AG20443 (cell line): ENCODE results near the gene LINC00632.

ENCODE experiments used
- DNase-seq: peaks from one replicate; pipeline ENCODE4 v3.0.0; 2012; ENCODE audit warnings: low spot score, mixed read lengths

Gene LINC00632

GRCh38 chrX:140709421-140709846 is at the start of gene LINC00632:
TSS of gene LINC00632 (plus strand) at chrX:140709759.
- no peak for DNase-seq

GRCh38 chrX:140661643-140662042 is 47.9 kb upstream of the LINC00632 start:
- peak; percentile 27 for DNase-seq

- DNase-seq, result peak; percentile 13
Measured at GRCh38 chrX:140664939-140665338, 44.6 kb upstream of the LINC00632 start.

GRCh38 chrX:140672840-140673731 is 36.5 kb upstream of the LINC00632 start:
- DNase-seq, result no peak

GRCh38 chrX:140687706-140688105 is 21.9 kb upstream of the LINC00632 start:
- no peak for DNase-seq

GRCh38 chrX:140691596-140691995 is 18.0 kb upstream of the LINC00632 start:
- DNase-seq, result peak; percentile 13

GRCh38 chrX:140697618-140698017 is 11.9 kb upstream of the LINC00632 start:
- no peak for DNase-seq

- DNase-seq, result peak; percentile 13
Measured at GRCh38 chrX:140701480-140701879, 8.1 kb upstream of the LINC00632 start.

GRCh38 chrX:140710710-140711109 is 1.2 kb downstream of the LINC00632 start:
- DNase-seq, result no peak

GRCh38 chrX:140711894-140712293 is 2.3 kb downstream of the LINC00632 start:
- DNase-seq, result no peak

GRCh38 chrX:140712413-140713173 is 3.0 kb downstream of the LINC00632 start:
- DNase-seq, result peak; percentile 48

- no peak for DNase-seq
Measured at GRCh38 chrX:140713174-140713539, 3.6 kb downstream of the LINC00632 start.

DNA sequence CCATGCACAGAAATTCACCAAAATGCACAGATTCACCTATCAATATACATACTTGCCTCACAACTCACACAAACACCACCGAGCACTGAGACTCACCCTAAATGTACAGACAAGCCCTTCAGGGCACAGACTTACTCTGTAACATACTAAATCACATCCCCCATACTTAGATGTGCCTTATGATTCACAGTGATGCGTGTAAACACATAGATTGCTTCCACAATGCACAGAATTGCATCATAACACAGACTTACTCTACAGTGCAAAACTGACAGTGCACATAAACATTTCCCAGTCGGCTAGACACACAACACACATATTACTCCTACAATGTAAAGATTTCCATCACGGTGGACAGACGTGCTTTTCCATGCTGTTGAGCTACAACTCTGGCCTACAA is 6.2 kb downstream of the LINC00632 start:
- DNase-seq, result no peak

GRCh38 chrX:140723121-140723715 is 13.7 kb downstream of the LINC00632 start:
- DNase-seq, result no peak

DNA sequence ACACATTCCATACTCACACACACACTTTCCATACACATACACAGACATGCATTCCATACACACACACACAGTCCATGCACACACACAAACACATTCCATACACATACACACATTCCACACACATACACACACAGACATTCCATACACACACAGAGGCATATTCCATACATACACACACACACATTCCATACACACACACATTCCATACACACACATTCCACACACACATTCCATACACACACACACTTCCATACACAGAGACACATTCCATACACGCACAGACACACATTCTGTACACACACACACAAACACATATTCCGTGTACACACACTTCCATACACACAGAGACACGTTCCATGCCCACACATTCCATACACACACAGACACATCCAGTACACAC is 14.8 kb downstream of the LINC00632 start:
- DNase-seq, result no peak

- no peak for DNase-seq
Measured at GRCh38 chrX:140724736-140725135, 15.2 kb downstream of the LINC00632 start.

DNA sequence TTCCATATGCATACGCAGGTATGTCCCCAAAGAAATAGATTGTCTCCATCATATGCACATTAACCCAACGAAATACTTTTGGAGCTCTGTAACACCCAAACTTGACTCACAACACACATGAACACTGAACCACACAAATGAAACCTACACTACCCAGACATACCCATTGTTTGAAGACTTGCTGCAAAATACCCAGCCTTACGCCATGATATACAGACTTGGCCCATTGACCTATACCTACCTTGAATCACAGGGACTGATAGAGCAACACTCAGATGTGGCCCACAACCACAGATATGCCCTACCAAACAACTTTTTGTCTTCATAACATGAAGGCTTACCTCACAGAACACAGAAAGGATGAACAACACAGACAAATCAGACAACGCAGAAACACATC is 15.9 kb downstream of the LINC00632 start:
- DNase-seq, result no peak

DNA sequence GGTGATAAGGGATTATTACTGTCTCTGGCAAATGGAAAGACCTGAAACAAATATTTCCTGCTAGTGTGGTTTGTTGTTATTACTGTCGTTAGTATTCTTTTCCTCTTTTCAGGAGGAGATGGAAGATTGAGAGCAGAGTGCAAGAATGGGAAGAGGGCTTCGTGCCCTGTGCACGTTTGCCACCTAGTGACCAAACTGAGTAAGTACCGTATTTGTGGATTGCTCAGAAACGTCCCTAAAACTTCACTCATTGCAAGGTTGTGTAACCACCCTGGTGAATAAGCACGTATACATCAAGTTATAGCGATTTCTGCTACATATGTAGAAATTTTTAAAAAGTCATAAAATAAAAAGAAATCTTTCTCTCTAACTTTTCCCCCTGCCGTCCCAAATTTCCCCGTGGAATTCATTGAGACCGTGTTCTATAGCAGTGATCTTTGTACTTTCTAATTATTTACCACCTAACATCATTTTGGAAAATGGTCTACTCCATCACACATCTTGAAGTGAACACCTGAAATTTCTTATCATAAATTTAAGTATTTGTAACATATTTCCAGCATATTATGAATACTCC is 24.3 kb downstream of the LINC00632 start:
- peak; percentile 51 for DNase-seq

GRCh38 chrX:140744085-140744484 is 34.5 kb downstream of the LINC00632 start:
- no peak for DNase-seq

- DNase-seq, result no peak
Measured at GRCh38 chrX:140756941-140757340, 47.4 kb downstream of the LINC00632 start.

- peak; percentile 48 for DNase-seq
Measured at GRCh38 chrX:140762061-140762460, 52.5 kb downstream of the LINC00632 start.

GRCh38 chrX:140764401-140764919 is 54.9 kb downstream of the LINC00632 start:
- DNase-seq, result peak; percentile 63
